Endothelial cell of umbilical vein (primary cell): Measurements from ENCODE around the gene PNPLA2. TPM values are rescaled to one million over a fixed set of nuclear protein-coding genes. Genes with fewer than 3 reads are reported as not detected.
A peak's percentile ranks its signal among the peaks of the same experiment; 100 is the strongest.

Source experiments
- BruUV-seq: library from RNA; stranded (reverse); fragments of 400-500 nt; replicated peaks from 2 replicates; lab custom pipeline; 2021; lab: Mats Ljungman, UMichigan
- CTCF ChIA-PET: fragments of 300-600, 350-600 bp; sonication (Branson Sonifier 250); formaldehyde crosslinking; loops from one replicate; lab custom pipeline; 2021; ENCODE audit warnings: antibody characterized with exemption, inconsistent platforms; lab: Charles Lee
- POLR2A ChIA-PET: fragments of 300-600, 350-600 bp; sonication (Branson Sonifier 250); formaldehyde crosslinking; loops from one replicate; lab custom pipeline; 2021; ENCODE audit warnings: antibody characterized with exemption, inconsistent platforms; lab: Charles Lee
- DNase-seq: peaks from one replicate; pipeline ENCODE4 v3.0.0-alpha.2; 2011; ENCODE audit warnings: low read depth, low spot score
- FAIRE-seq: peaks from 2 replicates; lab custom pipeline; 2011; peaks lifted over from hg19 to GRCh38; lab: Jason Lieb, UNC
- H2AFZ ChIP-seq: 2 replicates; pipeline ENCODE4 v1.6.0; 2012; ENCODE audit warnings: low read depth, low read length, control low read depth, inconsistent platforms
- H3K27ac ChIP-seq: 2 replicates; pipeline ENCODE4 v1.5.1; 2011; ENCODE audit warnings: low read depth, mild to moderate bottlenecking, control low read depth, low read length, moderate library complexity; ENCODE audit not compliant: insufficient read depth
- H3K27me3 ChIP-seq, 2 experiments: 2 replicates each; pipeline versions ENCODE4 v1.6.0 to v1.6.1; 2011; ENCODE audit warnings: low read length in 2 of 2, mixed read lengths in 1 of 2; ENCODE audit not compliant: control insufficient read depth in 2 of 2, insufficient read depth in 2 of 2
- H3K36me3 ChIP-seq, 2 experiments: 2 replicates in 1 of 2; 3 replicates in 1 of 2; pipeline ENCODE4 v1.5.1; 2011; ENCODE audit warnings: low read length in 2 of 2, mild to moderate bottlenecking in 1 of 2, moderate library complexity in 1 of 2; ENCODE audit not compliant: control insufficient read depth in 2 of 2, insufficient read depth in 2 of 2; ENCODE audit errors: extremely low read depth in 1 of 2
- H3K4me1 ChIP-seq: 3 replicates; pipeline ENCODE4 v1.5.1; 2011; ENCODE audit warnings: mild to moderate bottlenecking, low read length; ENCODE audit not compliant: control insufficient read depth, insufficient read depth; ENCODE audit errors: extremely low read depth
- H3K4me2 ChIP-seq: 2 replicates; pipeline ENCODE4 v1.6.1; 2011; ENCODE audit warnings: low read length, control low read depth, mixed read lengths; ENCODE audit not compliant: insufficient read depth
- H3K4me3 ChIP-seq, 3 experiments: fragments of 200-600 bp in 1 of 3; sonication (generic), shearing (Covaris generic) in 1 of 3; replicated peaks in 1 of 3; 2 replicates each; pipeline ENCODE4 v1.5.1; 2011 to 2016; ENCODE audit warnings: control low read depth in 3 of 3, low read length in 3 of 3, mild to moderate bottlenecking in 2 of 3, inconsistent platforms in 1 of 3, low read depth in 1 of 3, moderate library complexity in 1 of 3; ENCODE audit not compliant: insufficient read depth in 1 of 3
- H3K79me2 ChIP-seq: 2 replicates; pipeline ENCODE4 v1.6.0; 2012; ENCODE audit warnings: low read length, inconsistent platforms; ENCODE audit not compliant: control insufficient read depth, insufficient read depth
- H3K9ac ChIP-seq: replicated peaks from 2 replicates; pipeline ENCODE3; 2011; ENCODE audit warnings: low read length, control low read depth; ENCODE audit not compliant: insufficient read depth; ENCODE audit errors: extremely low read depth
- H3K9me1 ChIP-seq: replicated peaks from 3 replicates; pipeline ENCODE4 v1.6.0; 2011; ENCODE audit warnings: mild to moderate bottlenecking, low read length; ENCODE audit not compliant: control insufficient read depth, insufficient read depth; ENCODE audit errors: extremely low read depth
- H3K9me3 ChIP-seq: replicated peaks from 2 replicates; pipeline ENCODE4 v1.5.1; 2012; ENCODE audit warnings: low read length, inconsistent platforms; ENCODE audit not compliant: control insufficient read depth, insufficient read depth
- H4K20me1 ChIP-seq: replicated peaks from 2 replicates; pipeline ENCODE3; 2011; ENCODE audit warnings: mild to moderate bottlenecking, low read length; ENCODE audit not compliant: control insufficient read depth, insufficient read depth; ENCODE audit errors: extremely low read depth
- EZH2 ChIP-seq: IDR thresholded peaks from 2 replicates; pipeline ENCODE4 v1.6.1; 2012; ENCODE audit warnings: borderline replicate concordance, low read depth, mild to moderate bottlenecking, moderate library complexity, low read length, inconsistent platforms; ENCODE audit not compliant: severe bottlenecking
- FOS ChIP-seq: IDR thresholded peaks from 2 replicates; pipeline ENCODE4 v1.6.1; 2011; ENCODE audit warnings: mild to moderate bottlenecking, low read length, moderate library complexity, borderline replicate concordance; ENCODE audit not compliant: insufficient read depth
- GATA2 ChIP-seq: IDR thresholded peaks from 2 replicates; pipeline ENCODE4 v1.7.0; 2011; ENCODE audit warnings: low read depth, mild to moderate bottlenecking, moderate library complexity, mixed read lengths, low read length; ENCODE audit not compliant: insufficient read length, insufficient read depth
- JUN ChIP-seq: IDR thresholded peaks from 2 replicates; pipeline ENCODE4 v1.6.1; 2011; ENCODE audit warnings: borderline replicate concordance, low read depth; ENCODE audit not compliant: insufficient read length, insufficient read depth
- MYC ChIP-seq: IDR thresholded peaks from one replicate; pipeline ENCODE4 v1.6.1; 2011; ENCODE audit warnings: mild to moderate bottlenecking, low read depth, low read length
- POLR2A ChIP-seq: IDR thresholded peaks from 2 replicates; pipeline ENCODE4 v1.6.1; 2012; ENCODE audit warnings: low read depth, mild to moderate bottlenecking, control low read depth, low read length
- POLR2AphosphoS5 ChIP-seq: IDR thresholded peaks from 2 replicates; pipeline ENCODE4 v1.6.1; 2012; ENCODE audit warnings: low read depth, mild to moderate bottlenecking, control low read depth, low read length, moderate library complexity; ENCODE audit not compliant: insufficient read depth
- dilution Hi-C: fragments of 300-500 bp; cut with MboI; formaldehyde crosslinking; loops from one replicate; pipeline ENCODE4 v1.15.0; 2019; ENCODE audit warnings: low sequenced_read_pairs; ENCODE audit not compliant: extremely low pct_ligation_motif_present
- intact Hi-C: fragments of 100-400 bp; cut with micrococcal nuclease; formaldehyde crosslinking; loops from one replicate; pipeline ENCODE4 v1.10.0; 2022
- polyA plus RNA-seq, 4 experiments: library from polyadenylated mRNA; depleted of rRNA in 3 of 4; stranded (reverse) in 3 of 4; unstranded in 1 of 4; fragments of >200 nt; gene quantifications; 2 replicates each; pipeline versions ENCODE4 v1.2.1 to v1.2.3, GENCODE V29; 2011 to 2012; ENCODE audit warnings: missing spikeins in 1 of 4
- total RNA-seq: library from RNA; stranded (reverse); gene quantifications from 2 replicates; pipeline ENCODE4 v1.2.3, GENCODE V29; 2021
- TF ChIP-seq, protein P1 (sequence below): IDR thresholded peaks from 2 replicates; pipeline ENCODE4 v1.6.1; 2011; ENCODE audit not compliant: insufficient read depth, insufficient read length
- TF ChIP-seq, protein P2 (sequence below), 2 donors: IDR thresholded peaks; 1 replicate in 1 of 2; 2 replicates in 1 of 2; pipeline ENCODE4 v1.5.1; 2011; ENCODE audit warnings: low read length in 2 of 2, mild to moderate bottlenecking in 2 of 2, moderate library complexity in 2 of 2, control low read depth in 1 of 2, inconsistent platforms in 1 of 2, low read depth in 1 of 2; ENCODE audit not compliant: insufficient read depth in 1 of 2; ENCODE audit errors: extremely low read depth in 1 of 2

Gene PNPLA2
- total and polyA plus RNA-seq, 2 donors (not counting 3 experiments of a cell fraction or from before 2014, with no cell fraction given) = 73.1 to 75.6 TPM

DNA sequence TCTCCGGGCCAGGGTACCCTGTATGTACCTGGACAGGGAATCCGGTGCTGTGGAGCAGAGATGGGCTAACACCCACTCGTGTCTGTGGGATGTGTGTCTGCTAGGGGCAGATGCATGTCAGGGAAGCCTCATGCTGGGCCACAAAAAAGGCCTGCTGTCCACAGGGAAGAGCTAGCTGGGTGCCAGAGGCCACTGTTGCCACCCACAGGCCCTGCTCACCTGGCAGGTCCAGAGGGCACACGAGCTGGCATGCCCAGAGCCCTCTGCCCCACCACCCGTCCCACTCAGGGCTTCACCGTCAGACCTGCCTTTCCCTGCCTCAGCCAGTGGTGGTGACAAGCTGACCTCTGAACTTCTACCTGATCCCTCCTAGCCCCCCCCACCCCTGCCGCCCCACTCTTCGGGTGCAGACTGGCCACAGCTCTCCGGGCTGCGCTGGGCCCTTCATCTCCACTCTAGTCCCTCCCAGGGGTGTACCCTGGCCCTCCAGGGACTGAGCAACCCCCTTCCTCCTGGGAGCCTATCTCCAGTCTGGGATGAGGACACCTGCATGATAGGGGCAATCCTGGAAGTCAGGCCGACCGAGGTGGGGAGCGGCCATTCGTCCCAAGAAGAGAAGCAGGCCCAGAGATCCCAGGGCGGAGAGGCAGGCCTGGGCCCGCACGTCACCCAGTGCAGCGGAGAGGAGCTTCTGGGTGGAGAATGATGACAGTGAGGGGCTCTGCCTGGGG is 22.0 kb upstream of the PNPLA2 start:
- ChIA-PET CTCF (interaction anchor here (1.1 to 2.1 kb wide), 3 partner anchors 11 to 48 kb away, joined by 4 to 9 read pairs (median 9); no protein-coding TSS in a partner anchor), POLR2A (interaction anchor here (0.7 to 1.0 kb wide), 2 partner anchors 13 to 37 kb away, joined by 3 read pairs; partner anchors contain the start of gene RPLP2)
- no peaks in the 10 kb centered on the region for H3K9me3 ChIP-seq
- no TSS peak for BruUV-seq
- H3K79me2 ChIP-seq = peaks cover 11% of the 10 kb centered on the region
- peak overlapping the region; percentile 57 to 66 (median 64) for H3K4me3 ChIP-seq
- dilution Hi-C loops (no loop called here), intact Hi-C loops (loop anchor here (1.0 to 2.0 kb wide), 2 partner anchors 13 to 14 kb away; partner anchors contain the start of gene RPLP2)
- H3K4me1 ChIP-seq = peaks cover 14% of the 10 kb centered on the region
- peak overlapping the region; percentile 39 for H3K27ac ChIP-seq
- FAIRE-seq (no peak), DNase-seq (no peak)
- TF ChIP-seq, protein P1, sequence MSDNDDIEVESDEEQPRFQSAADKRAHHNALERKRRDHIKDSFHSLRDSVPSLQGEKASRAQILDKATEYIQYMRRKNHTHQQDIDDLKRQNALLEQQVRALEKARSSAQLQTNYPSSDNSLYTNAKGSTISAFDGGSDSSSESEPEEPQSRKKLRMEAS = no peak
- TF ChIP-seq EZH2 (no peak), MYC (no peak), JUN (no peak), FOS (no peak), POLR2A (no peak), POLR2AphosphoS5 (no peak), GATA2 (no peak)
- TF ChIP-seq, protein P2, sequence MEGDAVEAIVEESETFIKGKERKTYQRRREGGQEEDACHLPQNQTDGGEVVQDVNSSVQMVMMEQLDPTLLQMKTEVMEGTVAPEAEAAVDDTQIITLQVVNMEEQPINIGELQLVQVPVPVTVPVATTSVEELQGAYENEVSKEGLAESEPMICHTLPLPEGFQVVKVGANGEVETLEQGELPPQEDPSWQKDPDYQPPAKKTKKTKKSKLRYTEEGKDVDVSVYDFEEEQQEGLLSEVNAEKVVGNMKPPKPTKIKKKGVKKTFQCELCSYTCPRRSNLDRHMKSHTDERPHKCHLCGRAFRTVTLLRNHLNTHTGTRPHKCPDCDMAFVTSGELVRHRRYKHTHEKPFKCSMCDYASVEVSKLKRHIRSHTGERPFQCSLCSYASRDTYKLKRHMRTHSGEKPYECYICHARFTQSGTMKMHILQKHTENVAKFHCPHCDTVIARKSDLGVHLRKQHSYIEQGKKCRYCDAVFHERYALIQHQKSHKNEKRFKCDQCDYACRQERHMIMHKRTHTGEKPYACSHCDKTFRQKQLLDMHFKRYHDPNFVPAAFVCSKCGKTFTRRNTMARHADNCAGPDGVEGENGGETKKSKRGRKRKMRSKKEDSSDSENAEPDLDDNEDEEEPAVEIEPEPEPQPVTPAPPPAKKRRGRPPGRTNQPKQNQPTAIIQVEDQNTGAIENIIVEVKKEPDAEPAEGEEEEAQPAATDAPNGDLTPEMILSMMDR (IDR thresholded peaks at IDR 0.05; ENCODE audit: extremely low read depth in 1 of 2, insufficient read depth in 1 of 2, low read depth in 1 of 2, low read length in 2 of 2) = no peak
- peak overlapping the region; percentile 62 for H3K4me2 ChIP-seq
- H4K20me1 ChIP-seq = no peaks in the 10 kb centered on the region
- H3K9me1 ChIP-seq = no peaks in the 10 kb centered on the region
- H2AFZ ChIP-seq = no peak overlapping the region
- peaks cover 0 to 10% of the 10 kb centered on the region in 2 experiments for H3K36me3 ChIP-seq
- H3K9ac ChIP-seq = peak overlapping the region; percentile 45
- no peaks in the 10 kb centered on the region for H3K27me3 ChIP-seq
